ENCODE results near the gene ARHGAP18.

Gene ARHGAP18

GRCh38 chr6:129653746-129654145 lies 56.2 kb downstream of the ARHGAP18 start:
- H2AFZ ChIP-seq (ENCODE audit: insufficient read depth, low read length, poor library complexity): no peak overlapping the region
- no peak overlapping the region for H4K91ac ChIP-seq (ENCODE audit: low read depth, low read length)
- H2BK5ac ChIP-seq (ENCODE audit: low read depth, low read length, poor library complexity): no peak overlapping the region
- no peak overlapping the region for H3K18ac ChIP-seq (ENCODE audit: low read length)
- no peak overlapping the region for H3K14ac ChIP-seq (ENCODE audit: low read length)
- no peak overlapping the region for H3K4me2 ChIP-seq (ENCODE audit: low read length)
- DNase-seq: no peak
- H4K12ac ChIP-seq (ENCODE audit: low read depth, low read length): no peak overlapping the region
- H3K4me3 ChIP-seq (ENCODE audit: low read depth, low read length): no peak overlapping the region
- no peak overlapping the region for H3K4ac ChIP-seq (ENCODE audit: low read depth, low read length)
- no CpG with 5 or more reads among the region's 2 CpGs for WGBS (ENCODE audit: extremely low coverage, insufficient coverage, insufficient read length)
- H3K27me3 ChIP-seq (ENCODE audit: insufficient read depth, low read length): no peaks in the 10 kb centered on the region
- H3K79me1 ChIP-seq (ENCODE audit: low read length): no peaks in the 10 kb centered on the region
- no peak overlapping the region for H2AK5ac ChIP-seq (ENCODE audit: low read length)
- H2BK12ac ChIP-seq (ENCODE audit: low read length): no peak overlapping the region
- H3K4me1 ChIP-seq (ENCODE audit: control insufficient read depth in 1 of 2, insufficient read depth in 2 of 2, low read length in 2 of 2): no peaks in the 10 kb centered on the region
- no peak overlapping the region for H3K23ac ChIP-seq (ENCODE audit: low read length)
- H2BK120ac ChIP-seq (ENCODE audit: insufficient read depth, low read length, poor library complexity): no peak overlapping the region
- H3K27ac ChIP-seq (ENCODE audit: low read depth, low read length): no peak overlapping the region
- no peaks in the 10 kb centered on the region for H3K36me3 ChIP-seq (ENCODE audit: control insufficient read depth in 1 of 2, insufficient read depth in 2 of 2, low read length in 2 of 2)
- no peak overlapping the region for H4K8ac ChIP-seq (ENCODE audit: low read depth, low read length)
- H3K9ac ChIP-seq (ENCODE audit: low read length): no peak overlapping the region
- no peaks in the 10 kb centered on the region for H3K9me3 ChIP-seq (ENCODE audit: insufficient read depth, low read depth, low read length)
- no peaks in the 10 kb centered on the region for H3K79me2 ChIP-seq (ENCODE audit: control insufficient read depth, insufficient read depth, low read length, poor library complexity)

DNA sequence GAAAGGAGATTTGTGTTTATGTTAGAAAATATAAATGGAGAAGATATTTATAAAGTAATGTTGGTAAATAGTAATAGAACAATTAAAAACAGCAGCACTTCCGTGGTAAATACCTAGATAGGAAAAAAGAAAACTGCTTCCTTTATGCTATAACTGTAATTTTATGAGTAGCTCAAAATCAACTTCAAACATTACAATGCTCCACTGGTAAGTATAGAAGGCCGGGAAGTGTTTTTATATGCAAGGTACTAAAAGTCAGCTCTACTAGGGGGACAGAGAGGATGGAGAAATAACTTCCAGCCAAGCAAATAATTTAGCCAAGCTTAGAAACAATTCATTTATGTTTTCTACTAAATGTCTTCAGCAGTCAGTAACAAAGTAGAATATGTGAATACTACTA lies 56.7 kb downstream of the ARHGAP18 start:
- no peak overlapping the region for H2AK5ac ChIP-seq (ENCODE audit: low read length)
- H3K27ac ChIP-seq (ENCODE audit: low read depth, low read length): no peak overlapping the region
- WGBS (ENCODE audit: extremely low coverage, insufficient coverage, insufficient read length): no CpG with 5 or more reads among the region's 2 CpGs
- no peak overlapping the region for H2BK12ac ChIP-seq (ENCODE audit: low read length)
- H4K12ac ChIP-seq (ENCODE audit: low read depth, low read length): no peak overlapping the region
- no peak overlapping the region for H2AFZ ChIP-seq (ENCODE audit: insufficient read depth, low read length, poor library complexity)
- H4K91ac ChIP-seq (ENCODE audit: low read depth, low read length): no peak overlapping the region
- H3K27me3 ChIP-seq (ENCODE audit: insufficient read depth, low read length): no peaks in the 10 kb centered on the region
- no peaks in the 10 kb centered on the region for H3K79me1 ChIP-seq (ENCODE audit: low read length)
- no peak overlapping the region for H3K18ac ChIP-seq (ENCODE audit: low read length)
- H2BK5ac ChIP-seq (ENCODE audit: low read depth, low read length, poor library complexity): no peak overlapping the region
- H2BK120ac ChIP-seq (ENCODE audit: insufficient read depth, low read length, poor library complexity): no peak overlapping the region
- H3K9ac ChIP-seq (ENCODE audit: low read length): no peak overlapping the region
- no peaks in the 10 kb centered on the region for H3K79me2 ChIP-seq (ENCODE audit: control insufficient read depth, insufficient read depth, low read length, poor library complexity)
- no peak overlapping the region for H3K4me2 ChIP-seq (ENCODE audit: low read length)
- H3K4me1 ChIP-seq (ENCODE audit: control insufficient read depth in 1 of 2, insufficient read depth in 2 of 2, low read length in 2 of 2): no peaks in the 10 kb centered on the region
- H3K14ac ChIP-seq (ENCODE audit: low read length): no peak overlapping the region
- H3K36me3 ChIP-seq (ENCODE audit: control insufficient read depth in 1 of 2, insufficient read depth in 2 of 2, low read length in 2 of 2): no peaks in the 10 kb centered on the region
- no peak overlapping the region for H3K4me3 ChIP-seq (ENCODE audit: low read depth, low read length)
- no peak for DNase-seq
- H3K9me3 ChIP-seq (ENCODE audit: insufficient read depth, low read depth, low read length): no peaks in the 10 kb centered on the region
- no peak overlapping the region for H4K8ac ChIP-seq (ENCODE audit: low read depth, low read length)
- no peak overlapping the region for H3K4ac ChIP-seq (ENCODE audit: low read depth, low read length)
- no peak overlapping the region for H3K23ac ChIP-seq (ENCODE audit: low read length)

GRCh38 chr6:129651291-129651691 lies 58.7 kb downstream of the ARHGAP18 start:
- H3K79me1 ChIP-seq (ENCODE audit: low read length): peaks cover 2% of the 10 kb centered on the region
- no peak overlapping the region for H3K4me2 ChIP-seq (ENCODE audit: low read length)
- no peak overlapping the region for H2BK12ac ChIP-seq (ENCODE audit: low read length)
- H3K4me3 ChIP-seq (ENCODE audit: low read depth, low read length): no peak overlapping the region
- no peak overlapping the region for H2BK120ac ChIP-seq (ENCODE audit: insufficient read depth, low read length, poor library complexity)
- no peak overlapping the region for H3K27ac ChIP-seq (ENCODE audit: low read depth, low read length)
- H2BK5ac ChIP-seq (ENCODE audit: low read depth, low read length, poor library complexity): no peak overlapping the region
- WGBS (ENCODE audit: extremely low coverage, insufficient coverage, insufficient read length): no CpG with 5 or more reads among the region's 2 CpGs
- DNase-seq: no peak
- H3K27me3 ChIP-seq (ENCODE audit: insufficient read depth, low read length): no peaks in the 10 kb centered on the region
- H3K36me3 ChIP-seq (ENCODE audit: control insufficient read depth in 1 of 2, insufficient read depth in 2 of 2, low read length in 2 of 2): no peaks in the 10 kb centered on the region
- H4K12ac ChIP-seq (ENCODE audit: low read depth, low read length): no peak overlapping the region
- no peaks in the 10 kb centered on the region for H3K9me3 ChIP-seq (ENCODE audit: insufficient read depth, low read depth, low read length)
- no peak overlapping the region for H3K23ac ChIP-seq (ENCODE audit: low read length)
- no peaks in the 10 kb centered on the region for H3K79me2 ChIP-seq (ENCODE audit: control insufficient read depth, insufficient read depth, low read length, poor library complexity)
- H3K18ac ChIP-seq (ENCODE audit: low read length): no peak overlapping the region
- no peak overlapping the region for H4K8ac ChIP-seq (ENCODE audit: low read depth, low read length)
- H3K14ac ChIP-seq (ENCODE audit: low read length): no peak overlapping the region
- H2AK5ac ChIP-seq (ENCODE audit: low read length): no peak overlapping the region
- H3K4ac ChIP-seq (ENCODE audit: low read depth, low read length): no peak overlapping the region
- peaks cover 0 to 2% of the 10 kb centered on the region in 2 experiments for H3K4me1 ChIP-seq (ENCODE audit: control insufficient read depth in 1 of 2, insufficient read depth in 2 of 2, low read length in 2 of 2)
- no peak overlapping the region for H2AFZ ChIP-seq (ENCODE audit: insufficient read depth, low read length, poor library complexity)
- no peak overlapping the region for H4K91ac ChIP-seq (ENCODE audit: low read depth, low read length)
- H3K9ac ChIP-seq (ENCODE audit: low read length): no peak overlapping the region

DNA sequence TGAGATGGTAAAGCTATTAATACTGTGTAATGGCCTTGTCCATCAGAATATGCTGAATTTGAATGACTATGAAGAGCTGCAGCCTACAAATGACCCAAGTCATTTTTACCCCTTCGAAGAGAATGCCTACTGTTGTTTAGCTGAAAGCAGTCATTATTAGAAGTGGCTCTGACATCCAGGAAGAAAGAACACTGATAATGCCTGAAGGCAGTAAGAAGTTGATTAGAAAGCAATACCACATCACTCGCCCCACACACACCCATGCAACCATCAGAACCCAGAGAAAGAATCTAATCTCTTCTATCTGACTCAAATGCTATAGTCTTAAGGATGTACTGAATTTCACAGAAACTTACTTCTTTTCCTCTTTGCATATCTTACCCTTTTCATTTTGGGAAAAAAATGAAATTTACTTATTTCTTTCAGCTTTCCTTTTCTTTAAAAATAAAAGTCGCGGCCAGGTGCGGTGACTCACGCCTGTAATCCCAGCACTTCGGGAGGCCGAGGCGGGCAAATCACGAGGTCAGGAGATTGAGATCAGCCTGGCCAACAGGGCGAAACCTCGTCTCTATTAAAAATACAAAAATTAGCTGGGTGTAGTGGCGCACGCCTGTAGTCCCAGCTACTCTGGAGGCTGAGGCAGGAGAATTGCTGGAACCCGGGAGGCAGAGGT lies 61.0 kb downstream of the ARHGAP18 start:
- no peak overlapping the region for H3K14ac ChIP-seq (ENCODE audit: low read length)
- H2AK5ac ChIP-seq (ENCODE audit: low read length): no peak overlapping the region
- no CpG with 5 or more reads among the region's 15 CpGs for WGBS (ENCODE audit: extremely low coverage, insufficient coverage, insufficient read length)
- no peaks in the 10 kb centered on the region for H3K36me3 ChIP-seq (ENCODE audit: control insufficient read depth in 1 of 2, insufficient read depth in 2 of 2, low read length in 2 of 2)
- H2BK5ac ChIP-seq (ENCODE audit: low read depth, low read length, poor library complexity): no peak overlapping the region
- H2BK120ac ChIP-seq (ENCODE audit: insufficient read depth, low read length, poor library complexity): no peak overlapping the region
- H3K9ac ChIP-seq (ENCODE audit: low read length): no peak overlapping the region
- H3K4ac ChIP-seq (ENCODE audit: low read depth, low read length): no peak overlapping the region
- H3K4me2 ChIP-seq (ENCODE audit: low read length): no peak overlapping the region
- no peak overlapping the region for H3K4me3 ChIP-seq (ENCODE audit: low read depth, low read length)
- H3K27ac ChIP-seq (ENCODE audit: low read depth, low read length): no peak overlapping the region
- no peaks in the 10 kb centered on the region for H3K9me3 ChIP-seq (ENCODE audit: insufficient read depth, low read depth, low read length)
- H3K18ac ChIP-seq (ENCODE audit: low read length): no peak overlapping the region
- peaks cover 3% of the 10 kb centered on the region for H3K79me1 ChIP-seq (ENCODE audit: low read length)
- peaks cover 1% of the 10 kb centered on the region for H3K79me2 ChIP-seq (ENCODE audit: control insufficient read depth, insufficient read depth, low read length, poor library complexity)
- no peak overlapping the region for H2AFZ ChIP-seq (ENCODE audit: insufficient read depth, low read length, poor library complexity)
- no peak overlapping the region for H4K91ac ChIP-seq (ENCODE audit: low read depth, low read length)
- peak in 1 of 2 donors; percentile 18 for DNase-seq
- H3K4me1 ChIP-seq (ENCODE audit: control insufficient read depth in 1 of 2, insufficient read depth in 2 of 2, low read length in 2 of 2): peaks cover 2 to 4% of the 10 kb centered on the region in 2 experiments
- no peaks in the 10 kb centered on the region for H3K27me3 ChIP-seq (ENCODE audit: insufficient read depth, low read length)
- no peak overlapping the region for H3K23ac ChIP-seq (ENCODE audit: low read length)
- H4K12ac ChIP-seq (ENCODE audit: low read depth, low read length): no peak overlapping the region
- no peak overlapping the region for H4K8ac ChIP-seq (ENCODE audit: low read depth, low read length)
- no peak overlapping the region for H2BK12ac ChIP-seq (ENCODE audit: low read length)

All from trophoblast cell (in vitro differentiated cells and primary cell).